Stimulated activated CD4-positive, alpha-beta T cell treated with anti-CD3 and anti-CD28 coated beads, Interleukin-4, amount 100 ng/mL, for 48 hours (primary cell): Measurements from ENCODE around the gene PCMTD2.

Experiments used
- DNase-seq, 2 donors: peaks; one replicate each; pipeline ENCODE4 v3.0.0-alpha.2; 2020; ENCODE audit warnings: low read depth in 2 of 2

The PCMTD2 gene

DNA sequence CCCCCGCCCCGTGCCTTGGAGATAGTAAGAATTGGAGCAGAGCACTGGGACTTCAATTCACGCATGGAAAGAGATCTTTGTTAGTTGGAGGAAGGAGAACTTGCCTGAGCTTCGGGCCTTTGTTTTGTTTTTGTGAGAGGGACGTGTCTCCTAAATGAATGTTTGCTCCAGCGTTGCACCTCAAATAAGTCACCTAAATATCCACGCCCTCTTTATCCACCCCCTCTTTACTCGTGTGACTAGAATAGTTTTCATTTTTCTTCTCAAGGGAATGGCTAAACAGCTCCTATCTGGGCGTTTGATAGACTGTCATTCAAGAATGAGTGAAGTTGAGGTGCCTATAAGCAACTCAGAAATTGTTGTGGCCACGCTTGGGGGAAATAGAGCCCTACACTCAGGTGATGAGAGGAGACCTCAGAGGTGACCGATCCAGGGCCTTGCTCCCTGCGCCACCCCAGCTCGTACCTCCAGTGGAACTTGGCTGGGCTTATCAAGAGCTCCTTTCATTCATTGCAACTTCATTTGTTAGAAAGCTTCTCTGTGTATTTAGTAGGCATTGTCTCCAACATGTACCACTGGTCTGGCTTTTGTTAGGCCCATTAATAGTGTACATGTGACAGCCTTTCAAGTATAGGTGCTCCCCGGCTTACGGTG, 861 bp downstream of the PCMTD2 start:
- no peak for DNase-seq

GRCh38 chr20:64257107-64257757, 1.7 kb downstream of the PCMTD2 start:
- DNase-seq: no peak

- no peak for DNase-seq
Observed at GRCh38 chr20:64258071-64258823, 2.7 kb downstream of the PCMTD2 start.

DNA sequence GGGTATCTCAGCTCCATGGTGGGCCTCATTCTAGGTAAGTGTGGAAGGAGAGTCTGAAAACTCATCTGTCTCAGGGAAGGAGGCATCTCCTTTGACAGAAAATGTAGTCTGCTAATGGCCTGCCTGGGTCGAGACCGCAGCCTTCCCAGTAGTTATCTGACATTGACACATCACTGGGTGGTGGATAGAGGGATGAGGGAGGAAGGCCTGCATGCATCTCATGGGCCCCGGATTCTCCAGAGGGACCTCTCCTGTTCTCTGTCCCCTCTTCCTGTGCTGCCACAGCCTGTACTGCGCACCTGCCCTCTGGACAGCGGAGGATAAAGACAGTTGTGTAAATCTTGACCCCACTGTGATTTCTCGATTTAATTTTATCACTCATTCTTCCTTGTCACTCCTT, 4.7 kb downstream of the PCMTD2 start:
- no peak for DNase-seq

GRCh38 chr20:64261138-64261537, 5.6 kb downstream of the PCMTD2 start:
- no peak for DNase-seq

GRCh38 chr20:64264091-64264490, 8.5 kb downstream of the PCMTD2 start:
- DNase-seq: no peak

DNA sequence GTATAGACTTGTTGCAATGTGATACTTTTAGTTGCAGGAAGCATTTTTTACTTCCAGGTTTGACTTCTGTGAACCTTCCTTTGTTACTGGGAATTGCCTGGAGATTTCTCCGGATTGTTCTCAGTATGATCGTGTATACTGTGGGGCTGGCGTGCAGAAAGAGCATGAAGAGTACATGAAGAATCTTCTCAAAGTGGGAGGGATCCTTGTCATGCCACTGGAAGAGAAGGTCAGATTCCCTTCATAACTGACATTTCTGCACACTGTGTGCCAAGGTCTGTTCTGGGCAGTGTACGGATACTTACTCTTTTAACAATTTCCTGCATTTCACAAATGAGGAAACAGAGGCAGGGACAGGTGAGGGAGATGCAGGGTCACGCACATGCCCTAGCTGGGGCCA, 9.7 kb downstream of the PCMTD2 start:
- no peak for DNase-seq

DNA sequence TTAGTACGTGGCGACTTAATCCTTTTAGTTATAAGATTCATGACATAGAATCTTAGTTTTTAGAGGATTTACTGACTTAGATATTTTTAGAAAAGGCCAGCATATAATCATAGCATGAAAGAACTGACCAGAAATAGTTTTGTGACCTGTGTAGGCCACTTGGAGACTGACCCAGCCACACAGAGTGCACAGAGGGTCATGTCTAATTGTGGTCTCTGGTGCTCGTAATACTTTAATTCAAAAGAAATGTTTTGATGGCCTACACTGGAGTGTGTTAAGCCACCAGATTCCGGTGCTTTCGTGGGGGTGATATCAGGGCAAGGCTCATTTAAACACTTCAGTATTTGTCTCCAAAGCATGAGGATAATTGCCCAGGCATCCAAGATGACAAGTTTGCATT, 11.4 kb downstream of the PCMTD2 start:
- DNase-seq: no peak

GRCh38 chr20:64268174-64268573, 12.6 kb downstream of the PCMTD2 start:
- no peak for DNase-seq

DNA sequence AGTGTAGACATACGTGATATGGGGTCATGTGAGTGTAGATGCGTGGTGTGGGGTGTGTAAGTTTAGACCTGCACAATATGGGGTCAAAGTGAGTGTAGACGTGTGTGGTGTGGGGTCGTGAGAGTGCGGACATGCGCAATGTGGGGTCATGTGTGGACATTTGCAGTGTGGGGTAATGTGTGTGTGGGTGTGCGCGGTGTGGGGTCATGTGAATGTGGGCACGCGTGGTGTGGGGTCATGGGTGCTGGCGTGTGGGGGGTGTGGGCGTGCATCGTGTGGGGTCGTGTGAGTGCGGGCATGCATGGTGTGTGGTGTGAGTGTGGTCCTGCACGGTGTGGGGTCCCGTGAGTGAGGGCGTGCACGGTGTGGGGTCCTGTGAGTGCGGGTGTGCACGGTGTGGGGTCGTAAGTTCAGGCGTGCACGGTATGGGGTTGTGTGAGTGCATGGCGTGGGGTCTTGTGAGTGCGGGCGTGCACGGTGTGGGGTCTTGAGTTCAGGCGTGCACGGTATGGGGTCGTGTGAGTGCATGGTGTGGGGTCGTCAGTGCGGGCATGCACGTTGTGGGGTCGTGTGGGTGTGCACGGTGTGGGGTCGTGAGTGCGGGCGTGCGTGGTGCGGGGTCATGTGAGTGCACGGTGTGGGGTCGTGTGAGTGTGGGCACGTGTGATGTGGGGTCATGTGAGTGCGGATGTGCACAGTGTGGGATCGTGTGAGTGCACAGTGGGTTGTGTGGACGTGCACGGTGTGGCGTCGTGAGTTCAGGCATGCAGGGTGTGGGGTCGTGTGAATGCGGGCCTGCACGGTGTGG, 14.3 kb downstream of the PCMTD2 start:
- no peak for DNase-seq

DNA sequence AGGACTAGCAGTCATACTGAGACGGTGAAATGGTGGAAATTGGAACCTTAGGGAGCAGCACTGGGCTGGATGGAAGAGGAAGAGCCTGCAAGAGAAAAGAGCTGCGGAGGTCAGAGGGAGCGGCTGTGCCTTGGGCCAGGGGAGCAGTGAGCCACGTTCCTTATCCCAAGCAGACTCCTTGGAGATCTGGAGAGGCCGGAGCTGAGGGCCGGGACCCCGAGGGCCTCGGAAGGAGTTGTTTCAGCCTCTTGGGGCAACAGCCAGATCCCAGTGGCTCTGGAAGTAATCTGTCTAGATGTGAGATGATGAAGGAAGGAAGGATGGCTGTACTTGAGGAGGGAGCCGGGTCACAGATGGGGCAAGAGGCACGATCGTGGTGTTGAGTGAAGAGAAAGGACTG, 16.1 kb downstream of the PCMTD2 start:
- DNase-seq: no peak

DNA sequence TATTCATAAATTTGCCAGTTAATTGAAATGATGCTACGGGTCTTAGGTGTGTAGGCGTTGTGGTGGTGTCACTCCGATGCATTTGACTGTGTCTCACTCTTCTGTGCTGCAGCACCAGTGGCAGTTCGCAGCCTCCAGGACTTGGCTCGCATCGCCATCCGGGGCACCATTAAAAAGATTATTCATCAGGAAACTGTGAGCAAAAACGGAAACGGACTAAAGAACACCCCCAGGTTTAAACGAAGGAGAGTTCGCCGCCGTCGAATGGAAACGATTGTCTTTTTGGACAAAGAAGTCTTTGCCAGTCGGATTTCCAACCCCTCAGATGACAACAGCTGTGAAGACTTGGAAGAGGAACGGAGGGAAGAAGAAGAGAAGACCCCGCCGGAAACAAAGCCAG, 17.6 kb downstream of the PCMTD2 start:
- no peak for DNase-seq

GRCh38 chr20:64276817-64277216, 21.3 kb downstream of the PCMTD2 start:
- no peak for DNase-seq

- no peak for DNase-seq
Observed at GRCh38 chr20:64277571-64278316, 22.2 kb downstream of the PCMTD2 start.

DNA sequence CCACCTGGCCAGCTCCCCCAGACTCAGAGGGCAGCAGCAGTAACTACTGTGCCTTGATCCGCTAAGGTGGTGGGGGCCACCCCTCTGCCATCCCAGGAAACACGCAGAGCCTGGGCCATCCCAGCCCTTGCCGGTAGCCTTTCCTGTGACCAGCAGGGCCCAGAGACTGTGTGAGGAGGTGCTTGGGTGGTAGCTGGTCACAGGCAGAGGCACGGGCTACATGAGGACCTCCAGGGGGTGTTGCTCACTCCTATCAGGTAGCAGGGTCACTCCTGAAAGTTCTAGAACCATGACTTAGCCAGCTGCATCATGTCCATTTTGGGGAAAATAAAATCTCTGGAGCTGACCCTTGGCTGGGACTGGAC, 22.8 kb downstream of the PCMTD2 start:
- no peak for DNase-seq

DNA sequence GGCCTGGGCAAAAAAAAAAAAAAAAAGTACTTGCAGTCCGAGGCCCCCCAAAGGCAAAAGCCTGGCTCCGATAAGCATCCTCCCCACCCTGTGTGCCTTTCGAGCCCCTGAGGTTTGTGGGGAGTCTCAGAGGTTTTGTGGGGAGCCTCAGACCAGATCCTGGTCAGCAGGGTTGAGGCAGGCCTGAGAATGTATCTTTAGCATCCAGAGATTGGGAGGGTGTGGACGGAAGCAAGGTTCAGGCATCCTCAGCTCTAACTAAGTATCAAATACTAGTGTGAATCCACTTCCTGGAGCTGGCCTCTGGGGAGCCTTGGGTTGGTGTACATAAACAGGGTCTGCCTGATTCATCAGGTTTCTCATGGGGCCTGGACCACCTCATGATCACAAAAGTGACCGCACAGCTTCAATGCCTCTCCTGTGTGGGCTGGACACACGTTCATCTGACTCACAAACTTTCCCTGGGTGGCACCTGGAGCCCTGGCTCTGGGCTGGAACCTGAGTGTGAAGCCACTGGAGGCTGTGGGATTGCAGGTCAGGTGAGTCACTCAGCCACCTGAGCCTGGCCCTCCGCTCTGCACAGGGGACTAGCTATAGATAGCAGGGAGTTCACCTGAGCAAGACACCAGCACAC, 24.4 kb downstream of the PCMTD2 start:
- no peak for DNase-seq

- DNase-seq: no peak
Observed at GRCh38 chr20:64280460-64280843, 24.9 kb downstream of the PCMTD2 start.

- no peak for DNase-seq
Observed at GRCh38 chr20:64283646-64284045, 28.1 kb downstream of the PCMTD2 start.

- peak; percentile 95 for DNase-seq
Observed at GRCh38 chr20:64285579-64286446, 30.3 kb downstream of the PCMTD2 start.
